SK-N-SH treated with all-trans-retinoic acid at 6 μM for 48 hours (cell line): ENCODE data around the gene COL7A1.

ENCODE experiments used
- ATAC-seq: fragments of 200-7000 bp; cut with Tn5 transposase; 3 replicates; pipeline ENCODE4 v1.9.1; 2020; ENCODE audit warnings: mild to moderate bottlenecking, moderate library complexity
- ARNTL ChIP-seq: fragments of 450-650 bp; formaldehyde crosslinking; IDR thresholded peaks from 2 replicates; pipeline ENCODE4 v1.5.0; 2020; ENCODE audit warnings: low read depth, mild to moderate bottlenecking, moderate library complexity, borderline replicate concordance
- BACH2 ChIP-seq: fragments of 250-450 bp; sonication (Bioruptor Pico); IDR thresholded peaks from 2 replicates; pipeline ENCODE4 v1.9.0; 2021; ENCODE audit warnings: mild to moderate bottlenecking, borderline replicate concordance
- ESRRG ChIP-seq: fragments of 250-450 bp; sonication (Bioruptor Pico); IDR thresholded peaks from 2 replicates; pipeline ENCODE4 v1.6.1; 2021; ENCODE audit warnings: mild to moderate bottlenecking
- GLIS3 ChIP-seq: fragments of 250-450 bp; sonication (Bioruptor Pico); IDR thresholded peaks from 2 replicates; pipeline ENCODE4 v1.5.0; 2020; ENCODE audit warnings: mild to moderate bottlenecking, moderate library complexity
- ISL1 ChIP-seq: fragments of 250-450 bp; sonication (Bioruptor Pico); IDR thresholded peaks from 2 replicates; pipeline ENCODE4 v2.1.2; 2022; ENCODE audit warnings: mild to moderate bottlenecking, moderate library complexity
- OSR1 ChIP-seq: fragments of 250-450 bp; sonication (Bioruptor Pico); IDR thresholded peaks from 2 replicates; pipeline ENCODE4 v1.8.0; 2022; ENCODE audit warnings: moderate library complexity, mild to moderate bottlenecking, inconsistent platforms
- POU6F1 ChIP-seq: fragments of 250-450 bp; sonication (Bioruptor Pico); IDR thresholded peaks from 2 replicates; pipeline ENCODE4 v1.8.0; 2021; ENCODE audit warnings: low read depth, mild to moderate bottlenecking, moderate library complexity, borderline replicate concordance
- PPARA ChIP-seq: fragments of 250-450 bp; sonication (Bioruptor Pico); IDR thresholded peaks from 2 replicates; pipeline ENCODE4 v1.5.0; 2020; ENCODE audit warnings: mild to moderate bottlenecking, borderline replicate concordance
- RARB ChIP-seq: fragments of 250-450 bp; sonication (Bioruptor Pico); IDR thresholded peaks from 2 replicates; pipeline ENCODE4 v1.8.0; 2021; ENCODE audit warnings: mild to moderate bottlenecking, moderate library complexity
- SNAI2 ChIP-seq: fragments of 250-450 bp; sonication (Bioruptor Pico); IDR thresholded peaks from 2 replicates; pipeline ENCODE4 v1.5.0; 2020; ENCODE audit warnings: mild to moderate bottlenecking, moderate library complexity
- TOX ChIP-seq: fragments of 250-450 bp; sonication (Bioruptor Pico); IDR thresholded peaks from 2 replicates; pipeline ENCODE4 v1.8.0; 2021; ENCODE audit warnings: mild to moderate bottlenecking, moderate library complexity, borderline replicate concordance
- ZC3H10 ChIP-seq: fragments of 250-450 bp; sonication (Bioruptor Pico); IDR thresholded peaks from 2 replicates; pipeline ENCODE4 v1.5.1; 2021; ENCODE audit warnings: mild to moderate bottlenecking, moderate library complexity
- ZFP3 ChIP-seq: fragments of 250-450 bp; sonication (Bioruptor Pico); IDR thresholded peaks from 2 replicates; pipeline ENCODE4 v1.5.0; 2020; ENCODE audit warnings: mild to moderate bottlenecking, moderate library complexity
- ZFP30 ChIP-seq: fragments of 450-650 bp; formaldehyde crosslinking; IDR thresholded peaks from 2 replicates; pipeline ENCODE4 v1.5.0; 2022; ENCODE audit warnings: mild to moderate bottlenecking, moderate library complexity
- ZNF565 ChIP-seq: fragments of 450-650 bp; formaldehyde crosslinking; conservative IDR thresholded peaks from 2 replicates; pipeline ENCODE4 v1.5.0; 2020; ENCODE audit warnings: low read depth, mild to moderate bottlenecking, moderate library complexity
- ZNF70 ChIP-seq: fragments of 450-650 bp; formaldehyde crosslinking; IDR thresholded peaks from 2 replicates; pipeline ENCODE4 v1.5.0; 2020; ENCODE audit warnings: mild to moderate bottlenecking, moderate library complexity
- ZNF8 ChIP-seq: fragments of 450-650 bp; formaldehyde crosslinking; IDR thresholded peaks from 2 replicates; pipeline ENCODE4 v1.5.0; 2020; ENCODE audit warnings: mild to moderate bottlenecking, moderate library complexity
- TF ChIP-seq, protein P1 (sequence below): fragments of 250-450 bp; sonication (Bioruptor Pico); IDR thresholded peaks from 2 replicates; pipeline ENCODE4 v1.5.0; 2020; ENCODE audit warnings: mild to moderate bottlenecking, moderate library complexity
- TF ChIP-seq, protein P2 (sequence below): fragments of 250-450 bp; sonication (Bioruptor Pico); IDR thresholded peaks from 2 replicates; pipeline ENCODE4 v1.8.0; 2020; ENCODE audit warnings: mild to moderate bottlenecking, moderate library complexity, borderline replicate concordance
- TF ChIP-seq, protein P3 (sequence below): fragments of 250-450 bp; sonication (Bioruptor Pico); IDR thresholded peaks from 2 replicates; pipeline ENCODE4 v1.5.1; 2021; ENCODE audit warnings: mild to moderate bottlenecking, moderate library complexity

COL7A1 gene

GRCh38 chr3:48562367-48563095, 32.6 kb downstream of the COL7A1 start:
- TF ChIP-seq BACH2 = no peak
- no peak for TF ChIP-seq SNAI2 (CRISPR knock-in tag)
- no peak for TF ChIP-seq ZFP30 (CRISPR knock-in tag)
- TF ChIP-seq ESRRG = no peak
- TF ChIP-seq RARB (CRISPR knock-in tag) = no peak
- TF ChIP-seq, protein P1, sequence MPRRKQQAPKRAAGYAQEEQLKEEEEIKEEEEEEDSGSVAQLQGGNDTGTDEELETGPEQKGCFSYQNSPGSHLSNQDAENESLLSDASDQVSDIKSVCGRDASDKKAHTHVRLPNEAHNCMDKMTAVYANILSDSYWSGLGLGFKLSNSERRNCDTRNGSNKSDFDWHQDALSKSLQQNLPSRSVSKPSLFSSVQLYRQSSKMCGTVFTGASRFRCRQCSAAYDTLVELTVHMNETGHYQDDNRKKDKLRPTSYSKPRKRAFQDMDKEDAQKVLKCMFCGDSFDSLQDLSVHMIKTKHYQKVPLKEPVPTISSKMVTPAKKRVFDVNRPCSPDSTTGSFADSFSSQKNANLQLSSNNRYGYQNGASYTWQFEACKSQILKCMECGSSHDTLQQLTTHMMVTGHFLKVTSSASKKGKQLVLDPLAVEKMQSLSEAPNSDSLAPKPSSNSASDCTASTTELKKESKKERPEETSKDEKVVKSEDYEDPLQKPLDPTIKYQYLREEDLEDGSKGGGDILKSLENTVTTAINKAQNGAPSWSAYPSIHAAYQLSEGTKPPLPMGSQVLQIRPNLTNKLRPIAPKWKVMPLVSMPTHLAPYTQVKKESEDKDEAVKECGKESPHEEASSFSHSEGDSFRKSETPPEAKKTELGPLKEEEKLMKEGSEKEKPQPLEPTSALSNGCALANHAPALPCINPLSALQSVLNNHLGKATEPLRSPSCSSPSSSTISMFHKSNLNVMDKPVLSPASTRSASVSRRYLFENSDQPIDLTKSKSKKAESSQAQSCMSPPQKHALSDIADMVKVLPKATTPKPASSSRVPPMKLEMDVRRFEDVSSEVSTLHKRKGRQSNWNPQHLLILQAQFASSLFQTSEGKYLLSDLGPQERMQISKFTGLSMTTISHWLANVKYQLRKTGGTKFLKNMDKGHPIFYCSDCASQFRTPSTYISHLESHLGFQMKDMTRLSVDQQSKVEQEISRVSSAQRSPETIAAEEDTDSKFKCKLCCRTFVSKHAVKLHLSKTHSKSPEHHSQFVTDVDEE (CRISPR knock-in tag) = no peak
- no peak for TF ChIP-seq POU6F1 (CRISPR knock-in tag)
- no peak for TF ChIP-seq OSR1
- TF ChIP-seq ZNF565 (CRISPR knock-in tag) = no peak
- TF ChIP-seq ZC3H10 (CRISPR knock-in tag) = no peak
- no peak for TF ChIP-seq ZNF70
- TF ChIP-seq TOX (CRISPR knock-in tag) = no peak
- no peak for TF ChIP-seq PPARA (CRISPR knock-in tag)
- TF ChIP-seq ZFP3 = no peak
- TF ChIP-seq, protein P2, sequence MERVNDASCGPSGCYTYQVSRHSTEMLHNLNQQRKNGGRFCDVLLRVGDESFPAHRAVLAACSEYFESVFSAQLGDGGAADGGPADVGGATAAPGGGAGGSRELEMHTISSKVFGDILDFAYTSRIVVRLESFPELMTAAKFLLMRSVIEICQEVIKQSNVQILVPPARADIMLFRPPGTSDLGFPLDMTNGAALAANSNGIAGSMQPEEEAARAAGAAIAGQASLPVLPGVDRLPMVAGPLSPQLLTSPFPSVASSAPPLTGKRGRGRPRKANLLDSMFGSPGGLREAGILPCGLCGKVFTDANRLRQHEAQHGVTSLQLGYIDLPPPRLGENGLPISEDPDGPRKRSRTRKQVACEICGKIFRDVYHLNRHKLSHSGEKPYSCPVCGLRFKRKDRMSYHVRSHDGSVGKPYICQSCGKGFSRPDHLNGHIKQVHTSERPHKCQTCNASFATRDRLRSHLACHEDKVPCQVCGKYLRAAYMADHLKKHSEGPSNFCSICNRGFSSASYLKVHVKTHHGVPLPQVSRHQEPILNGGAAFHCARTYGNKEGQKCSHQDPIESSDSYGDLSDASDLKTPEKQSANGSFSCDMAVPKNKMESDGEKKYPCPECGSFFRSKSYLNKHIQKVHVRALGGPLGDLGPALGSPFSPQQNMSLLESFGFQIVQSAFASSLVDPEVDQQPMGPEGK (CRISPR knock-in tag) = no peak
- TF ChIP-seq ZNF8 (CRISPR knock-in tag) = no peak
- no peak for TF ChIP-seq ARNTL (CRISPR knock-in tag)
- TF ChIP-seq, all 23 proteins: peak for 0
- ATAC-seq = no peak

GRCh38 chr3:48561045-48561736, 33.9 kb downstream of the COL7A1 start:
- peak; percentile 15 for ATAC-seq

More at GRCh38 chr3:48561045-48561736, 33.9 kb downstream of the COL7A1 start:
- TF ChIP-seq ZFP30 (CRISPR knock-in tag) (no peak), ZFP3 (no peak), ESRRG (no peak), ARNTL (CRISPR knock-in tag) (no peak), ISL1 (no peak), SNAI2 (CRISPR knock-in tag) (no peak), GLIS3 (CRISPR knock-in tag) (no peak), TOX (CRISPR knock-in tag) (no peak), OSR1 (no peak)
- TF ChIP-seq, protein P3, sequence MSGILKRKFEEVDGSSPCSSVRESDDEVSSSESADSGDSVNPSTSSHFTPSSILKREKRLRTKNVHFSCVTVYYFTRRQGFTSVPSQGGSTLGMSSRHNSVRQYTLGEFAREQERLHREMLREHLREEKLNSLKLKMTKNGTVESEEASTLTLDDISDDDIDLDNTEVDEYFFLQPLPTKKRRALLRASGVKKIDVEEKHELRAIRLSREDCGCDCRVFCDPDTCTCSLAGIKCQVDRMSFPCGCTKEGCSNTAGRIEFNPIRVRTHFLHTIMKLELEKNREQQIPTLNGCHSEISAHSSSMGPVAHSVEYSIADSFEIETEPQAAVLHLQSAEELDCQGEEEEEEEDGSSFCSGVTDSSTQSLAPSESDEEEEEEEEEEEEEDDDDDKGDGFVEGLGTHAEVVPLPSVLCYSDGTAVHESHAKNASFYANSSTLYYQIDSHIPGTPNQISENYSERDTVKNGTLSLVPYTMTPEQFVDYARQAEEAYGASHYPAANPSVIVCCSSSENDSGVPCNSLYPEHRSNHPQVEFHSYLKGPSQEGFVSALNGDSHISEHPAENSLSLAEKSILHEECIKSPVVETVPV (CRISPR knock-in tag) = no peak
- TF ChIP-seq, protein P2 (CRISPR knock-in tag) = no peak
- TF ChIP-seq, protein P1 (CRISPR knock-in tag) = no peak
